Large intestine (tissue), 3 donors: ENCODE results near the gene MAS1L. TPM values are rescaled to one million over a fixed set of nuclear protein-coding genes. Genes with fewer than 3 reads are reported as not detected.

Experiments
- DNase-seq, 2 donors: peaks; one replicate each; pipeline versions ENCODE4 v3.0.0 to v3.0.0-alpha.2; 2013
- H3K27ac ChIP-seq: one replicate; pipeline ENCODE4 v1.5.1; 2013; ENCODE audit warnings: low read length
- H3K27me3 ChIP-seq: 2 replicates; pipeline ENCODE4 v1.6.1; 2013; ENCODE audit warnings: low read length; ENCODE audit not compliant: control insufficient read depth, insufficient read depth
- H3K36me3 ChIP-seq: 2 replicates; pipeline ENCODE4 v1.6.1; 2013; ENCODE audit warnings: low read length; ENCODE audit not compliant: control insufficient read depth, insufficient read depth
- H3K4me1 ChIP-seq: one replicate; pipeline ENCODE4 v1.6.1; 2013; ENCODE audit warnings: low read length; ENCODE audit not compliant: control insufficient read depth, insufficient read depth
- H3K4me3 ChIP-seq: one replicate; pipeline ENCODE4 v1.5.1; 2013; ENCODE audit warnings: low read length
- H3K9me3 ChIP-seq: one replicate; pipeline ENCODE4 v1.6.1; 2013; ENCODE audit warnings: mild to moderate bottlenecking, low read depth, low read length, moderate library complexity; ENCODE audit not compliant: control insufficient read depth
- WGBS: methylation state at CpG from one replicate; pipeline ENCODE4 v1.1.5; 2013; ENCODE audit warnings: low lambda C conversion rate; ENCODE audit not compliant: insufficient coverage; 5-methylcytosine and 5-hydroxymethylcytosine counted together
- polyA plus RNA-seq: library from polyadenylated mRNA; unstranded; fragments of 120-200 nt; gene quantifications from one replicate; pipeline ENCODE4 v1.2.1, GENCODE V29; 2013

Gene MAS1L
- polyA plus RNA-seq, 1 donor, result not detected

- H3K27ac ChIP-seq, result no peak overlapping the region
- H3K27me3 ChIP-seq, result no peaks in the 10 kb centered on the region
- no CpG with 5 or more reads among the region's 5 CpGs for WGBS
- no peaks in the 10 kb centered on the region for H3K4me1 ChIP-seq
- no peak for DNase-seq
- H3K36me3 ChIP-seq, result no peaks in the 10 kb centered on the region
- no peak overlapping the region for H3K4me3 ChIP-seq
- no peaks in the 10 kb centered on the region for H3K9me3 ChIP-seq
These were observed 11.9 kb upstream of the MAS1L start for GRCh38 chr6:29499704-29500103.

DNA sequence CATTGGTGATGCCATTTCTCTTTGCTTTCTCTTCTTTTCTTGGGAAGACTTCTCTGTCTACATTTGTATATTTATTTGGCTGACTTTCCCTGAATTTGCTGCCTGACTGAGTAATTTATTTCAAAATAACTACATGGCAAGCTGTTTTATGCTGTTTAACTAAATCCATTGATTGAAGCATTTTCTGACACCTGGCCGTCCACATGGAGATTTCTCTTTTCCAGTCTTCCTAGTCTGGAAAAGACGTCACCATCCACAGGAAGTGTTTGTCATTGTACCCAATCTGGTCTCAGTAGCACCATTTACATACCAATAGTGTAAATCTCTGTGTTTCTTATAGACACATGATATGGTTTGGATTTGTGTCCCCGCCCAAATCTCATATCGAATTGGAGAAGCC is 9.2 kb upstream of the MAS1L start:
- Histone ChIP-seq H3K36me3 (no peaks in the 10 kb centered on the region), H3K4me3 (no peak overlapping the region), H3K27ac (no peak overlapping the region), H3K9me3 (no peaks in the 10 kb centered on the region), H3K4me1 (no peaks in the 10 kb centered on the region), H3K27me3 (peaks cover 2% of the 10 kb centered on the region)
- DNase-seq, result no peak
- WGBS, result no CpG with 5 or more reads among the region's 4 CpGs

GRCh38 chr6:29495571-29495970 is 7.8 kb upstream of the MAS1L start:
- no peak for DNase-seq
- Histone ChIP-seq H3K4me3 (no peak overlapping the region), H3K27me3 (peaks cover 2% of the 10 kb centered on the region), H3K9me3 (no peaks in the 10 kb centered on the region), H3K36me3 (no peaks in the 10 kb centered on the region), H3K27ac (no peak overlapping the region), H3K4me1 (no peaks in the 10 kb centered on the region)
- no CpG with 5 or more reads among the region's 4 CpGs for WGBS

DNA sequence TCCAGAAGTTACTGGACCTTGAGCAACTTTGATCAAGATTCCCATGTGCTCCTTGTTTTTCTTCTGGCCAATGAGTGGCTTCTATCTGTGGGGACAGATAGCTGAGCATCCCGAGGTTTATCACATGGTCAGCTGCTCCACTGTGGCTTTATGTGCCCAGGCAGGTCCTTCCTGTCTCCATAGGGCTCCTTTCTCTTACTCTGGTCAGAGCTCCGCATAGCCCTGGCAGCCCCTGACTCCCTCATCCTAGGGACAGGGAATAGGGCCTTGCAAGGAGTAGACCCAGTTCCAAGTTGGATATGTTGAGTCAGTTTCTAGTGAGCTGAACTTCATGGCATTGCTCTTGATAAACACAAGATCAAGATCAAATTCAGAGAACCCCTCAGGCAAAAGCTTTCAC is 6.4 kb upstream of the MAS1L start:
- no peaks in the 10 kb centered on the region for H3K4me1 ChIP-seq
- no peaks in the 10 kb centered on the region for H3K9me3 ChIP-seq
- peaks cover 2% of the 10 kb centered on the region for H3K27me3 ChIP-seq
- no CpG with 5 or more reads among the region's 2 CpGs for WGBS
- H3K4me3 ChIP-seq, result no peak overlapping the region
- no peak overlapping the region for H3K27ac ChIP-seq
- no peak for DNase-seq
- H3K36me3 ChIP-seq, result no peaks in the 10 kb centered on the region

GRCh38 chr6:29493261-29493660 is 5.5 kb upstream of the MAS1L start:
- no peaks in the 10 kb centered on the region for H3K9me3 ChIP-seq
- H3K27ac ChIP-seq, result no peak overlapping the region
- H3K27me3 ChIP-seq, result peaks cover 2% of the 10 kb centered on the region
- 80% methylated on average over 1 of the region's 2 CpGs for WGBS
- no peaks in the 10 kb centered on the region for H3K36me3 ChIP-seq
- H3K4me3 ChIP-seq, result no peak overlapping the region
- no peaks in the 10 kb centered on the region for H3K4me1 ChIP-seq
- no peak for DNase-seq

DNA sequence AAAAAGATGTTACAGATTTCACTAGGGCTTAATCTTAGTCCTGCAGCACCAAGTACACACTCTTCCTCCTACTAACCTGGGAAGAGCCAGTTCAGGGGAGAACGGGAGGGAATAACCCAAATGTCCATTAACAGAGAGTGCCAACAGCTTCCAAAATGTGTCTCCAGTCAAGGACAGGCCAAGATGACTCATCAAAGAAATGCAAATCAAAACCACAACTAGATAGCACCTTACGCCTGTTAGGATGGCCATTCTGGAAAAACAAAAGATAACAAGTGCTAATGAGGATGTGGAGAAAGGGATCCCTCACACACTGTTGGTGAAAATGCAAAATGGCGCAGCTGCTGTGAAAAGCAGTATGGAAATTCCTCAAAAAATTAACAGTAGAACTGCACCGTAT is 3.8 kb upstream of the MAS1L start:
- no peak overlapping the region for H3K4me3 ChIP-seq
- H3K27me3 ChIP-seq, result peaks cover 2% of the 10 kb centered on the region
- WGBS, result 90% methylated on average over 3 of the region's 4 CpGs
- no peak for DNase-seq
- no peaks in the 10 kb centered on the region for H3K4me1 ChIP-seq
- no peaks in the 10 kb centered on the region for H3K36me3 ChIP-seq
- H3K27ac ChIP-seq, result no peak overlapping the region
- H3K9me3 ChIP-seq, result no peaks in the 10 kb centered on the region

GRCh38 chr6:29490552-29490951 is 2.8 kb upstream of the MAS1L start:
- H3K27ac ChIP-seq, result no peak overlapping the region
- no peak for DNase-seq
- H3K27me3 ChIP-seq, result peaks cover 2% of the 10 kb centered on the region
- WGBS, result no CpG with 5 or more reads among the region's 2 CpGs
- H3K36me3 ChIP-seq, result no peaks in the 10 kb centered on the region
- no peak overlapping the region for H3K4me3 ChIP-seq
- H3K4me1 ChIP-seq, result no peaks in the 10 kb centered on the region
- H3K9me3 ChIP-seq, result no peaks in the 10 kb centered on the region

DNA sequence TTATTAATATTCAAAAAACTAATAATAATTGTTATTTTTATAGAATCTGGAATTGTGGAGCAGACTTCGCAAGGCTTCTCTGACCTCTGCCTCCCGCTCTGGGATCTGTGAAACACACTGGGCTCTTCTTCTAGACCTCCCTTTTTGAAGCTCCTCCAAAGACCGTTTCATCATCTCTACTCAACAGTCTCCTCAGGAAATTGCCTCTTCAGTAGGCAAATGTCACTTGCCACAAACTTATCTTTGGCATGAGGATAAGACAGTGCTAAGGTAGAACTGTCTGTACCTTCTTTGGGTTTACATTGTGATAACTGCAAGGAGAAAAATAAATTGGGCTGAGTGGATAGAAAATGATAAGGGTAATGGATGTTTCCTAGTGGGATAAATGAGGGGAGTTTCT is 2.3 kb upstream of the MAS1L start:
- no peak overlapping the region for H3K27ac ChIP-seq
- H3K36me3 ChIP-seq, result no peaks in the 10 kb centered on the region
- H3K9me3 ChIP-seq, result no peaks in the 10 kb centered on the region
- no peaks in the 10 kb centered on the region for H3K4me1 ChIP-seq
- H3K27me3 ChIP-seq, result peaks cover 2% of the 10 kb centered on the region
- no peak overlapping the region for H3K4me3 ChIP-seq
- WGBS, result 100% methylated on average over 2 of the region's 3 CpGs
- DNase-seq, result no peak

DNA sequence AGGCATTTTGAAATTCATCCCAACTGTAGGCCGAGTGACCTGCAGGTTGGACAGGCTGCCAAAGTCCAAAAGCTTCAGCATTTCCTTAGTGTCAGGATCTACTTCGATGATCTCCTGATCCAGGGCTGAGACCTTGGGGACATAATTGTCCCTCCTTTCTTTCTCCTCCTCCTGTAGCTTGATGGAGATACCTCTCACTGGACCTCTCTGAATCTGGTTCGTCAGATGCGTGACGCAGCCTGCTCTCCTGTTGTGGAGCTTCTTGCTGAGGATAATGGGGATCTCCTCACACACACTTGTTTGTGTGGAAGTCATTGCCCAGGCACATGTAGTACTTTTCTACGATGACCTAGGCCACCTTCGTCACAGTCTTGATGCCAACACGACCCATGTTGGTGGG is 1.5 kb upstream of the MAS1L start:
- Histone ChIP-seq H3K4me1 (no peaks in the 10 kb centered on the region), H3K27me3 (peaks cover under 1% of the 10 kb centered on the region), H3K36me3 (no peaks in the 10 kb centered on the region), H3K27ac (no peak overlapping the region), H3K4me3 (no peak overlapping the region), H3K9me3 (no peaks in the 10 kb centered on the region)
- no peak for DNase-seq
- 100% methylated on average over 4 of the region's 8 CpGs for WGBS

- H3K27ac ChIP-seq, result no peak overlapping the region
- DNase-seq, result no peak
- H3K27me3 ChIP-seq, result no peaks in the 10 kb centered on the region
- H3K36me3 ChIP-seq, result no peaks in the 10 kb centered on the region
- H3K9me3 ChIP-seq, result no peaks in the 10 kb centered on the region
- H3K4me1 ChIP-seq, result no peaks in the 10 kb centered on the region
- no peak overlapping the region for H3K4me3 ChIP-seq
These were observed 1.1 kb upstream of the MAS1L start for GRCh38 chr6:29488874-29489273.

DNA sequence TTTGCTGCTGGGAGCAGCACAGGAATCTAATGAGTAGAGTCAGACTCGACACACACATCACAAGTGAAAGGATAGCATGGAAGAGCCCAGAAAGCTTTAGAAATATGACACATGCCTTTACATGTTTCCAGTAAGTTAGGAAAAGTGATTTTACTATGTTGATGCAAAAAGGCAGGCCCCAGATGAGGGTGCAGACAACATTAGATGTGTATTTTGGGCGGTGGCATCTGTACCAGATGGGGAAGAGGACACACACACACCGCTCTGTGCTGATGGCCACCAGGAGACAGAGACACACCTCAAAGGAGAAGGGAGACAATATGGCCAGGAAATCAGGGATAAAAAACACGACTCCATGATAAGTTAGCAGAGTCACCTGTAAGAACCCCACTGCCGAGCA is 625 bp downstream of the MAS1L start:
- Histone ChIP-seq H3K9me3 (no peaks in the 10 kb centered on the region), H3K27ac (no peak overlapping the region), H3K36me3 (no peaks in the 10 kb centered on the region), H3K27me3 (no peaks in the 10 kb centered on the region), H3K4me3 (no peak overlapping the region), H3K4me1 (no peaks in the 10 kb centered on the region)
- DNase-seq, result no peak
- WGBS, result no CpG with 5 or more reads among the region's 5 CpGs
